H1 (cell line): Measurements from ENCODE around the gene SLC25A11. TPM values are rescaled to one million over a fixed set of nuclear protein-coding genes. Genes with fewer than 3 reads are reported as not detected.

Experiments used
- CTCF ChIA-PET: fragments of 300-600 bp; sonication (Branson Sonifier 250); formaldehyde crosslinking; loops from one replicate; lab custom pipeline; 2021; ENCODE audit not compliant: partially characterized antibody; lab: Charles Lee
- POLR2A ChIA-PET: fragments of 300-600 bp; sonication (Branson Sonifier 250); formaldehyde crosslinking; loops from one replicate; lab custom pipeline; 2021; ENCODE audit warnings: inconsistent platforms; ENCODE audit not compliant: partially characterized antibody; lab: Charles Lee
- DNase-seq, 2 experiments: peaks; one replicate each; pipeline versions ENCODE4 v3.0.0 to v3.0.0-alpha.2; 2010 to 2022; ENCODE audit warnings: low spot score in 2 of 2, low read depth in 1 of 2, mixed read lengths in 1 of 2
- FAIRE-seq: peaks from 2 replicates; lab custom pipeline; 2011; peaks lifted over from hg19 to GRCh38; lab: Jason Lieb, UNC
- H2AFZ ChIP-seq: 2 replicates; pipeline ENCODE4 v1.8.1; 2012; ENCODE audit warnings: low read length, inconsistent platforms
- H2AK5ac ChIP-seq: 2 replicates; pipeline ENCODE4 v1.6.1; 2013; ENCODE audit warnings: low read depth, low read length
- H2BK120ac ChIP-seq: replicated peaks from 2 replicates; pipeline ENCODE3; 2013; ENCODE audit warnings: low read depth, low read length, inconsistent platforms
- H2BK12ac ChIP-seq: 2 replicates; pipeline ENCODE4 v1.6.1; 2013; ENCODE audit warnings: low read depth, low read length
- H2BK15ac ChIP-seq: 2 replicates; pipeline ENCODE4 v1.6.1; 2013; ENCODE audit warnings: low read length
- H2BK20ac ChIP-seq: 2 replicates; pipeline ENCODE4 v1.6.1; 2013; ENCODE audit warnings: low read length
- H2BK5ac ChIP-seq: 2 replicates; pipeline ENCODE4 v1.6.1; 2013; ENCODE audit warnings: low read depth, low read length
- H3K14ac ChIP-seq: 2 replicates; pipeline ENCODE4 v1.6.1; 2013; ENCODE audit warnings: inconsistent platforms; ENCODE audit not compliant: insufficient read length
- H3K18ac ChIP-seq: 2 replicates; pipeline ENCODE4 v1.6.1; 2013; ENCODE audit warnings: low read length; ENCODE audit errors: extremely low read depth
- H3K23ac ChIP-seq: 2 replicates; pipeline ENCODE4 v1.6.1; 2013; ENCODE audit warnings: inconsistent platforms; ENCODE audit not compliant: insufficient read length
- H3K23me2 ChIP-seq: 2 replicates; pipeline ENCODE4 v1.6.1; 2013; ENCODE audit warnings: low read depth, low read length
- H3K27ac ChIP-seq: 2 replicates; pipeline ENCODE4 v1.6.1; 2011; ENCODE audit warnings: low read depth, low read length, inconsistent platforms
- H3K27me3 ChIP-seq, 4 experiments: replicated peaks in 1 of 4; 1 replicate in 1 of 4; 2 replicates in 3 of 4; pipeline versions ENCODE4 v1.6.1 to v1.8.1; 2011 to 2013; ENCODE audit warnings: low read length in 3 of 4, mild to moderate bottlenecking in 3 of 4, inconsistent platforms in 2 of 4, mixed read lengths in 2 of 4, moderate library complexity in 1 of 4; ENCODE audit not compliant: control insufficient read depth in 3 of 4, insufficient read depth in 3 of 4; ENCODE audit errors: extremely low read depth in 1 of 4
- H3K36me3 ChIP-seq, 4 experiments: 2 replicates each; pipeline versions ENCODE4 v1.6.1 to v1.8.1; 2011 to 2013; ENCODE audit warnings: mild to moderate bottlenecking in 4 of 4, low read length in 3 of 4, moderate library complexity in 2 of 4, control low read depth in 1 of 4, inconsistent platforms in 1 of 4; ENCODE audit not compliant: insufficient read depth in 4 of 4, control insufficient read depth in 2 of 4
- H3K4ac ChIP-seq: replicated peaks from 2 replicates; pipeline ENCODE3; 2013; ENCODE audit warnings: low read length, low read depth, mixed read lengths, inconsistent platforms; ENCODE audit not compliant: insufficient read length
- H3K4me1 ChIP-seq, 4 experiments: replicated peaks in 1 of 4; 1 replicate in 1 of 4; 2 replicates in 3 of 4; pipeline versions ENCODE4 v1.6.1 to v1.8.1; 2011 to 2013; ENCODE audit warnings: low read length in 3 of 4, inconsistent platforms in 2 of 4, mixed read lengths in 1 of 4; ENCODE audit not compliant: insufficient read depth in 4 of 4, control insufficient read depth in 3 of 4
- H3K4me2 ChIP-seq, 2 experiments: 2 replicates each; pipeline versions ENCODE4 v1.6.1 to v1.8.1; 2011 to 2013; ENCODE audit warnings: low read depth in 2 of 2, low read length in 2 of 2, control low read depth in 1 of 2, inconsistent platforms in 1 of 2, mild to moderate bottlenecking in 1 of 2; ENCODE audit not compliant: insufficient read depth in 1 of 2
- H3K4me3 ChIP-seq, 4 experiments: fragments of 200-600, 300-600 bp in 1 of 4; sonication (generic), shearing (Covaris generic), sonication (Bioruptor Twin) in 1 of 4; 2 replicates each; pipeline versions ENCODE4 v1.5.1 to v1.8.1; 2011 to 2016; ENCODE audit warnings: low read length in 4 of 4, low read depth in 3 of 4, control low read depth in 2 of 4, inconsistent platforms in 2 of 4, mild to moderate bottlenecking in 2 of 4, mixed read lengths in 1 of 4, moderate library complexity in 1 of 4; ENCODE audit not compliant: insufficient read depth in 2 of 4; ENCODE audit errors: extremely low read depth in 1 of 4
- H3K56ac ChIP-seq: replicated peaks from 2 replicates; pipeline ENCODE3; 2013; ENCODE audit warnings: low read depth, mild to moderate bottlenecking, mixed read lengths, low read length, inconsistent platforms; ENCODE audit not compliant: insufficient read length
- H3K79me1 ChIP-seq: 2 replicates; pipeline ENCODE4 v1.6.1; 2013; ENCODE audit warnings: low read depth, low read length, control low read depth
- H3K79me2 ChIP-seq, 2 experiments: 2 replicates each; pipeline versions ENCODE4 v1.6.1 to v1.8.1; 2012 to 2013; ENCODE audit warnings: low read length in 2 of 2, mild to moderate bottlenecking in 2 of 2, inconsistent platforms in 1 of 2; ENCODE audit not compliant: insufficient read depth in 2 of 2, control insufficient read depth in 1 of 2
- H3K9ac ChIP-seq, 4 experiments: replicated peaks in 1 of 4; 1 replicate in 1 of 4; 2 replicates in 3 of 4; pipeline versions ENCODE4 v1.6.1 to v1.8.1; 2011 to 2013; ENCODE audit warnings: low read depth in 3 of 4, low read length in 3 of 4, control low read depth in 2 of 4, mild to moderate bottlenecking in 2 of 4, moderate library complexity in 2 of 4, inconsistent platforms in 1 of 4; ENCODE audit errors: extremely low read depth in 1 of 4
- H3K9me3 ChIP-seq, 2 experiments: 2 replicates each; pipeline versions ENCODE4 v1.6.1 to v1.8.1; 2012 to 2013; ENCODE audit warnings: mild to moderate bottlenecking in 2 of 2, moderate library complexity in 2 of 2, control low read depth in 1 of 2, inconsistent platforms in 1 of 2, low read depth in 1 of 2, low read length in 1 of 2, mixed read lengths in 1 of 2; ENCODE audit not compliant: insufficient read depth in 2 of 2
- H4K20me1 ChIP-seq, 2 experiments: replicated peaks in 1 of 2; 2 replicates each; pipeline versions ENCODE3 to v1.8.1; 2011 to 2013; ENCODE audit warnings: inconsistent platforms in 2 of 2, low read length in 2 of 2, mild to moderate bottlenecking in 1 of 2; ENCODE audit not compliant: insufficient read depth in 2 of 2, control insufficient read depth in 1 of 2
- H4K5ac ChIP-seq: 2 replicates; pipeline ENCODE4 v1.6.1; 2013; ENCODE audit warnings: low read length, low read depth, mixed read lengths, inconsistent platforms; ENCODE audit not compliant: insufficient read length
- H4K8ac ChIP-seq: 2 replicates; pipeline ENCODE4 v1.8.0; 2013; ENCODE audit warnings: mild to moderate bottlenecking, moderate library complexity, low read length, inconsistent platforms; ENCODE audit not compliant: insufficient read depth; ENCODE audit errors: extremely low read depth
- H4K91ac ChIP-seq: replicated peaks from 2 replicates; pipeline ENCODE3; 2013; ENCODE audit warnings: low read length, mixed read lengths, inconsistent platforms; ENCODE audit not compliant: insufficient read length
- CREB1 ChIP-seq: IDR thresholded peaks from 2 replicates; pipeline ENCODE4 v1.6.1; 2012; ENCODE audit warnings: inconsistent platforms
- FOSL1 ChIP-seq: IDR thresholded peaks from 2 replicates; pipeline ENCODE4 v1.6.1; 2011; ENCODE audit warnings: mild to moderate bottlenecking, low read depth, low read length, moderate library complexity; ENCODE audit not compliant: insufficient read depth
- KDM5A ChIP-seq: fragments of 200-600 bp; IDR thresholded peaks from 2 replicates; pipeline ENCODE4 v1.7.1; 2012; ENCODE audit warnings: mild to moderate bottlenecking, low read length, inconsistent platforms, mixed read lengths
- WGBS, 2 experiments: shearing (Covaris generic) in 1 of 2; methylation state at CpG; one replicate each; pipeline versions ENCODE4 v1.1.6 to v1.1.7; 2013 to 2015; ENCODE audit warnings: low lambda C conversion rate in 2 of 2, mixed read lengths in 2 of 2, inconsistent platforms in 1 of 2, low coverage in 1 of 2, missing lambda C conversion rate in 1 of 2; ENCODE audit not compliant: insufficient replicate concordance in 2 of 2, insufficient coverage in 1 of 2, insufficient read length in 1 of 2; ENCODE audit errors: extremely low coverage in 1 of 2, missing lambda C conversion rate in 1 of 2; 5-methylcytosine and 5-hydroxymethylcytosine counted together
- polyA plus RNA-seq, 7 experiments: library from polyadenylated mRNA; depleted of rRNA in 3 of 7; stranded (reverse) in 5 of 7; unstranded in 2 of 7; fragments of >200 nt in 5 of 7; fragments of 200-250 nt in 2 of 7; gene quantifications; 1 replicate in 5 of 7; 2 replicates in 1 of 7; 4 replicates in 1 of 7; pipeline versions ENCODE4 v1.2.1 to v1.2.3, GENCODE V29; 2011 to 2013; ENCODE audit warnings: missing spikeins in 2 of 7, mixed read lengths in 2 of 7
- total RNA-seq: library from RNA; stranded (reverse); fragmentation: NEBNext Ultra II Directional; extraction: Animal tissue kit (Norgen Biotek cat#: 25700); gene quantifications from 2 replicates; pipeline ENCODE4 v1.2.1, GENCODE V29; 2021

SLC25A11 gene
- total and polyA plus RNA-seq, 2 of the 8 experiments (the other 6 are each of a cell fraction or from before 2014, with no cell fraction given), result 55.9 to 97.0 TPM

- CTCF ChIA-PET, result interaction anchor here (1.8 kb wide), 1 partner anchor 9 kb away, joined by 5 read pairs; the partner anchor contains the start of gene CHRNE
- Histone ChIP-seq H4K20me1 (peaks cover 0 to 10% of the 10 kb centered on the region in 2 experiments), H3K4me3 (no peak overlapping the region), H2BK12ac (no peak overlapping the region), H3K27me3 (no peaks in the 10 kb centered on the region), H3K9ac (no peak overlapping the region), H4K8ac (no peak overlapping the region; the same call in 1 of the 2 replicates), H2BK15ac (no peak overlapping the region), H2BK120ac (no peak overlapping the region), H3K27ac (no peak overlapping the region), H3K4me2 (no peak overlapping the region), H3K4ac (no peak overlapping the region), H3K79me1 (no peaks in the 10 kb centered on the region; the same call in 1 of the 2 replicates), H3K79me2 (no peaks in the 10 kb centered on the region), H4K91ac (no peak overlapping the region), H3K23me2 (no peaks in the 10 kb centered on the region), H3K23ac (no peak overlapping the region), H2AK5ac (no peak overlapping the region), H2AFZ (no peak overlapping the region), H3K4me1 (no peaks in the 10 kb centered on the region; a peak in 1 of 7 replicates), H3K18ac (no peak overlapping the region), H2BK5ac (no peak overlapping the region), H3K56ac (no peak overlapping the region), H2BK20ac (no peak overlapping the region), H3K14ac (no peak overlapping the region), H3K36me3 (peaks cover 11 to 38% (median 34%) of the 10 kb centered on the region in 4 experiments), H4K5ac (no peak overlapping the region), H3K9me3 (no peaks in the 10 kb centered on the region)
- FAIRE-seq (no peak), DNase-seq (no peak)
- WGBS, 2 experiments, result 95% methylated on average over 18 of the region's 18 CpGs; no CpG with 5 or more reads in 1 of the 2 experiments
- POLR2A ChIA-PET, result interaction anchor here (0.7 kb wide), 1 partner anchor 195 kb away, joined by 3 read pairs; no protein-coding TSS in a partner anchor
- TF ChIP-seq KDM5A (no peak), FOSL1 (no peak), CREB1 (no peak)
These were observed 46.6 kb downstream of the SLC25A11 start for GRCh38 chr17:4893272-4893671.
